Measurements from ENCODE around the gene OR6J1. TPM values are rescaled to one million over a fixed set of nuclear protein-coding genes. Genes with fewer than 3 reads are reported as not detected.

The OR6J1 gene
- under 1 TPM in 1 of 4 donors, not detected in 3; 0.17 TPM for total RNA-seq

DNA sequence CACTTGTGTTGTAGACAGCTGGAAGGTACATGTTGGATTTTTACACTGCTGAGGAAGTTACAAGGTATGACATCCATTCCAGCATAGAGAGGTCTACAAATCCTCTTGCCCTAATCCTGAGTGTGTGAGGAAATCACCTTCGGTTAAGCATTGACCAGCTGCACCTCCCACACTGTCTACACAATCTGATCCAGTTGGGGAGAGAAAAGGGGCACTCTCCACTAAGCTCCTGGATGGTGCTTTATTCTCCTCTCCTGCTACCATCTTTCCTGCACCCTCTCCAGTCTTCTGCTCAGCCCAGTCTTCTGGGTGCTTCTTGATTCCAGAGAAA, at the start of gene OR6J1:
TSS of gene OR6J1 (minus strand) at position 48 of the 331 bp plus-strand sequence. CDS start 9,541 bp downstream, outside the sequence.
- TF ChIP-seq, protein P1, sequence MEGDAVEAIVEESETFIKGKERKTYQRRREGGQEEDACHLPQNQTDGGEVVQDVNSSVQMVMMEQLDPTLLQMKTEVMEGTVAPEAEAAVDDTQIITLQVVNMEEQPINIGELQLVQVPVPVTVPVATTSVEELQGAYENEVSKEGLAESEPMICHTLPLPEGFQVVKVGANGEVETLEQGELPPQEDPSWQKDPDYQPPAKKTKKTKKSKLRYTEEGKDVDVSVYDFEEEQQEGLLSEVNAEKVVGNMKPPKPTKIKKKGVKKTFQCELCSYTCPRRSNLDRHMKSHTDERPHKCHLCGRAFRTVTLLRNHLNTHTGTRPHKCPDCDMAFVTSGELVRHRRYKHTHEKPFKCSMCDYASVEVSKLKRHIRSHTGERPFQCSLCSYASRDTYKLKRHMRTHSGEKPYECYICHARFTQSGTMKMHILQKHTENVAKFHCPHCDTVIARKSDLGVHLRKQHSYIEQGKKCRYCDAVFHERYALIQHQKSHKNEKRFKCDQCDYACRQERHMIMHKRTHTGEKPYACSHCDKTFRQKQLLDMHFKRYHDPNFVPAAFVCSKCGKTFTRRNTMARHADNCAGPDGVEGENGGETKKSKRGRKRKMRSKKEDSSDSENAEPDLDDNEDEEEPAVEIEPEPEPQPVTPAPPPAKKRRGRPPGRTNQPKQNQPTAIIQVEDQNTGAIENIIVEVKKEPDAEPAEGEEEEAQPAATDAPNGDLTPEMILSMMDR (IDR thresholded peaks at IDR 0.05; ENCODE audit: low read depth) = no peak

DNA sequence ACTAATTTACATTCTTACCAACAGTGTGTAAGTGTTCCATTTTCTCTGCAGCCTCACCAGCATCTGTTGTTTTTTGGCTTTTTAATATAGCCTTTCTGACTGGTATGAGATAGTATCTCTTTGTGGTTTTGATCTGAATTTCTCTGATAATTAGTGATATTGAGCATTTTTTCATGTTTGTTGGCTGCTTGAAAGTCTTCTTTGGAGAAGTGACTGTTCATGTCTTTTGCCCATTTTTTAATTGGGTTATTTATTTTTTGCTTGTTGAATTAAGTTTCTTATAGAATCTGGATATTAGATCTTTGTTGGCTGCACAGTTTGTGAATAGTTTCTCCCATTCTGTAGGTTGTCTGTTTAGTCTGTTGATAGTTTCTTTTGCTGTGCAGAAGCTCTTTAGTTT, 48.0 kb upstream of the OR6J1 start:
- TF ChIP-seq, protein P1 (IDR thresholded peaks at IDR 0.05; ENCODE audit: low read depth) = no peak

DNA sequence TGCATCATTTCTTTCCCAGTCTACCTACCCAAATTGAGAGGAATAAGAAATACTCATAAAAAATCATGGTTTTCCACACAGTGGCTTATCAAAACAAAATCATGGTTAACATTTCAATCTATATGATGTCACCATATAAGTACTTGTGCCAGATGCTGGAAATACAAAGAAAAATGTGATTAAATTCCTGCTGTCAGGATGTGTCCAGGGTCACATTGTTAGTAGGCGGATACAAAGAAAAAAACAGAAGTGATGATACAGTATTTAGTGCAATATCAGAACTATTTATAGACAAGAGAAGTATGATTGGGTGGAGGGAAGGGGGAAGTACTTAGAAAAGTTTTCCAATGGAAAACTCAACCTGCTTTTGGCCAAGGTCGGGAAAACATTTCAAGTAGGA, 47.0 kb upstream of the OR6J1 start:
- TF ChIP-seq, protein P1 (IDR thresholded peaks at IDR 0.05; ENCODE audit: low read depth) = no peak

DNA sequence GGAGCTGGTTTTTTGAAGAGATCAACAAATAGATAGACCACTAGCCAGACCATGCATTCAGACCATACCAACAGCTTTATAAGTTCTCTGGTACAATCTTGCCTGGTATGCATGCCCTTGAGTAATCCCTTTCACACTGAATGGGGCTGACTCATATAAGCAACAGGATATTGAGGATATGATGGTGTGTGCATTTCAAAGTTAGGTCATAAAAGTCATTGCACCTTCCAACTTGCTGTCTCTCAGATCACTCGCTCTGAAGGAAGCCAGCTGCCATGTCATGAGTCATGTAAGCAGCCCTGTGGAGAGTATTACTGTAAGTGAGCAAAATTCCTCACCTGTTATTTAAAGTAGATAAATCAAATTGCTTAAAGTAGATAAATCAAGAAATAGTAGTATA, 45.0 kb upstream of the OR6J1 start:
- TF ChIP-seq, protein P1 (IDR thresholded peaks at IDR 0.05; ENCODE audit: low read depth) = no peak

DNA sequence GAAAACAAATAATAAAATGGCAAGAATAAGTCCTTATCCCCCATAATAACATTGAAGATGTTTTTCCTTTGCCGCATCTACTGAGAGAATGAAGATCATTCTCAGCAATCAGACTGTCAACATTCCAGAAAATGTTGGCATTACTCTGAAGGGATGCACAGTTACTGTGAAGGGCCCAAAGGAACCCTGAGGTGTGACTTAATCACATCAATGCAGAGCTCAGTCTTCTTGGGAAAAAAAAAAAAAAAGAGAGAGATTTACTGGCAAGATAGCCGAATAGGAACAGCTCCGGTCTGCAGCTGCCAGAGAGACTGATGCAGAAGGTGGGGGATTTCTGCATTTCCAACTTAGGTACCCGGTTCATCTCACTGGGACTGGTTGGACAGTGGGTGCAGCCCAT, 41.3 kb upstream of the OR6J1 start:
- TF ChIP-seq, protein P1 (IDR thresholded peaks at IDR 0.05; ENCODE audit: low read depth) = no peak

DNA sequence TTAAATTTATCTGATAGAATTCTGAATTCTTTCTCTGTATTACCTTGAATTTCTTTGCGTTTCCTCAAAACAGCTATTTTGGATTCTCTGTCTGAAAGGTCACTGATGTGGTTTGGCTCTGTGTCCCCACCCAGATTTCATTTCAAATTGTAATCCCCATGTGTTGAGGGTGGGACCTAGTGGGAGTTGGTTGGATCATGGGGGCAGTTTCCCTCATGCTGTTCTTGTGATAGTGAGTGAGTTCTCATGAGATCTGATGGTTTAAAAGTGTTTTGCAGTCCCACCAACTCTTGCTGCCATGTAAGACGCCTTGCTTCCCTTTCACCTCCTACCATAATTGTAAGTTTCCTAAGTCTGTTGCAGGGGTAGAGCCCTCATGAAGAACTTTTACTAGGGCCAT, 34.1 kb upstream of the OR6J1 start:
- TF ChIP-seq, protein P1 (IDR thresholded peaks at IDR 0.05; ENCODE audit: low read depth) = no peak

DNA sequence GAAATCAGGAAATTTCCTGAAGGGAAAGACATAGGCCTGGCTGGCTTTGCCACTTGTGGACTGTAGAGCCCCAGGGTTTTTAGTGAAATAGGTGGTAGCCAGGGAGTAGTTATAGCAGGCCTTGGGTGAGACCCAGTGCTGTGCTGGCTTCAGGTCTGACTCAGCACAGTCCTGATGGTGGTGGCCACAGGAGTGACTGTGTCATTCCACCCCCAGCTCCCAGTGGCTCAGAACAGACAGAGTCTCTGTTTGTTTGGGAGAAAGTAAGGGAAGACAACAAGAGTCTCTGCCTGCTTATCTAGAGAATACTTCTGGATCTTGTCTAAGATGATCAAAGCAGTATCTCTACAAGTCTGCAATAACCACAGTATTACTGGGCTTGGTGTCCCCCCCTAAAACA, 27.5 kb upstream of the OR6J1 start:
- TF ChIP-seq, protein P1 (IDR thresholded peaks at IDR 0.05; ENCODE audit: low read depth) = no peak

Measured in subcutaneous adipose tissue (tissue), 4 donors.